OCI-LY3 (cell line): ENCODE data around the gene OR51E1.

Experiments used
- H2AFZ ChIP-seq: fragments of 200-600, 300-600 bp; shearing (Covaris generic); 2 replicates; pipeline ENCODE4 v1.6.0; 2014; ENCODE audit warnings: antibody characterized with exemption, low read depth, low read length
- H3K27ac ChIP-seq: fragments of 200-600, 300-600 bp; sonication (generic); 2 replicates; pipeline ENCODE4 v1.5.1; 2014; ENCODE audit warnings: mild to moderate bottlenecking, low read length, moderate library complexity, mixed read lengths
- H3K27me3 ChIP-seq: fragments of 200-600, 300-600 bp; sonication (generic); 2 replicates; pipeline ENCODE4 v1.6.1; 2014; ENCODE audit warnings: low read depth, low read length, mixed read lengths
- H3K36me3 ChIP-seq: fragments of 200-600, 300-600 bp; sonication (generic); replicated peaks from 2 replicates; pipeline ENCODE3; 2014; ENCODE audit warnings: low read depth, low read length, mixed read lengths
- H3K4me1 ChIP-seq: fragments of 300-600, 200-600 bp; sonication (generic); 2 replicates; pipeline ENCODE4 v1.6.1; 2014; ENCODE audit warnings: low read length, mixed read lengths
- H3K4me2 ChIP-seq: fragments of 200-600, 300-600 bp; sonication (generic); 2 replicates; pipeline ENCODE4 v1.6.1; 2014; ENCODE audit warnings: low read length, mixed read lengths
- H3K4me3 ChIP-seq: fragments of 300-600, 200-600 bp; sonication (generic); 2 replicates; pipeline ENCODE4 v1.5.1; 2014; ENCODE audit warnings: antibody characterized with exemption, mild to moderate bottlenecking, low read length, moderate library complexity
- H3K79me2 ChIP-seq: fragments of 300-600, 200-600 bp; shearing (Covaris generic); 2 replicates; pipeline ENCODE4 v1.6.1; 2014; ENCODE audit warnings: mild to moderate bottlenecking, low read length, mixed read lengths
- H3K9ac ChIP-seq: fragments of 300-600, 200-600 bp; shearing (Covaris generic); 2 replicates; pipeline ENCODE4 v1.6.0; 2014; ENCODE audit warnings: mild to moderate bottlenecking, low read length, moderate library complexity
- H3K9me3 ChIP-seq: fragments of 200-600, 300-600 bp; shearing (Covaris generic); 2 replicates; pipeline ENCODE4 v1.6.1; 2014; ENCODE audit warnings: low read length, mixed read lengths; ENCODE audit not compliant: insufficient read depth
- H4K20me1 ChIP-seq: fragments of 200-600, 300-600 bp; sonication (generic); 2 replicates; pipeline ENCODE4 v1.6.1; 2016; ENCODE audit warnings: low read length, mixed read lengths; ENCODE audit not compliant: insufficient read depth
- EZH2phosphoT487 ChIP-seq: fragments of 200-600 bp; shearing (Covaris generic); IDR thresholded peaks from 2 replicates; pipeline ENCODE4 v1.6.1; 2018; ENCODE audit warnings: antibody characterized with exemption, mixed run types, low read depth
- TF ChIP-seq, protein P1 (sequence below): fragments of 200-600, 300-600 bp; sonication (generic); IDR thresholded peaks from 2 replicates; pipeline ENCODE4 v1.5.1; 2014; ENCODE audit warnings: antibody characterized with exemption, low read length, low read depth

The OR51E1 gene

DNA sequence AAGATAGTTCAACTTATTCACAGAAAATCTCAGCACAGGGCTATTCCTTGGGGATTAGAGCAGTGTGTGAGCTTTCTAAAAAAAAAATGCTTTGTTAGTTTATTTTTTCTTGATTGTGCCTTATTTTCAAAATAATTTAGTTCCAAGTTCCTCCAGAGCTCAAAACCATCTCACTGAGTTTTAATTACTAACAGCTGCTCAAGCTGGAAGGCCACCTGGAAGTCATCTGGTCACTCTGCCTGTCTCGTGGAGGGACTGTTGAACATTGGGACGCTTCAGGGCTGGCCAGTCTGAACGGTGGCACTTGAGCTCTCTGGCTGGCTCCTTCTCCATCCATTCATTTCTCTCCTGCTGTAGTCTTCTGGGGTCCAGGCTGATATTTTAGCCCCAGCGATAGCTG, 4.0 kb downstream of the OR51E1 start:
- Histone ChIP-seq H3K4me1 (no peaks in the 10 kb centered on the region), H3K27ac (no peak overlapping the region), H3K4me3 (no peak overlapping the region), H3K9me3 (no peaks in the 10 kb centered on the region), H3K4me2 (no peak overlapping the region), H3K27me3 (0 out of 2 replicates have a peak, but pooled peaks cover 5% of the 10 kb centered on the region), H3K36me3 (no peaks in the 10 kb centered on the region), H2AFZ (no peak overlapping the region), H4K20me1 (no peaks in the 10 kb centered on the region), H3K9ac (no peak overlapping the region), H3K79me2 (no peaks in the 10 kb centered on the region)
- TF ChIP-seq, protein P1, sequence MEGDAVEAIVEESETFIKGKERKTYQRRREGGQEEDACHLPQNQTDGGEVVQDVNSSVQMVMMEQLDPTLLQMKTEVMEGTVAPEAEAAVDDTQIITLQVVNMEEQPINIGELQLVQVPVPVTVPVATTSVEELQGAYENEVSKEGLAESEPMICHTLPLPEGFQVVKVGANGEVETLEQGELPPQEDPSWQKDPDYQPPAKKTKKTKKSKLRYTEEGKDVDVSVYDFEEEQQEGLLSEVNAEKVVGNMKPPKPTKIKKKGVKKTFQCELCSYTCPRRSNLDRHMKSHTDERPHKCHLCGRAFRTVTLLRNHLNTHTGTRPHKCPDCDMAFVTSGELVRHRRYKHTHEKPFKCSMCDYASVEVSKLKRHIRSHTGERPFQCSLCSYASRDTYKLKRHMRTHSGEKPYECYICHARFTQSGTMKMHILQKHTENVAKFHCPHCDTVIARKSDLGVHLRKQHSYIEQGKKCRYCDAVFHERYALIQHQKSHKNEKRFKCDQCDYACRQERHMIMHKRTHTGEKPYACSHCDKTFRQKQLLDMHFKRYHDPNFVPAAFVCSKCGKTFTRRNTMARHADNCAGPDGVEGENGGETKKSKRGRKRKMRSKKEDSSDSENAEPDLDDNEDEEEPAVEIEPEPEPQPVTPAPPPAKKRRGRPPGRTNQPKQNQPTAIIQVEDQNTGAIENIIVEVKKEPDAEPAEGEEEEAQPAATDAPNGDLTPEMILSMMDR, result no peak
- TF ChIP-seq EZH2phosphoT487, result no peak

DNA sequence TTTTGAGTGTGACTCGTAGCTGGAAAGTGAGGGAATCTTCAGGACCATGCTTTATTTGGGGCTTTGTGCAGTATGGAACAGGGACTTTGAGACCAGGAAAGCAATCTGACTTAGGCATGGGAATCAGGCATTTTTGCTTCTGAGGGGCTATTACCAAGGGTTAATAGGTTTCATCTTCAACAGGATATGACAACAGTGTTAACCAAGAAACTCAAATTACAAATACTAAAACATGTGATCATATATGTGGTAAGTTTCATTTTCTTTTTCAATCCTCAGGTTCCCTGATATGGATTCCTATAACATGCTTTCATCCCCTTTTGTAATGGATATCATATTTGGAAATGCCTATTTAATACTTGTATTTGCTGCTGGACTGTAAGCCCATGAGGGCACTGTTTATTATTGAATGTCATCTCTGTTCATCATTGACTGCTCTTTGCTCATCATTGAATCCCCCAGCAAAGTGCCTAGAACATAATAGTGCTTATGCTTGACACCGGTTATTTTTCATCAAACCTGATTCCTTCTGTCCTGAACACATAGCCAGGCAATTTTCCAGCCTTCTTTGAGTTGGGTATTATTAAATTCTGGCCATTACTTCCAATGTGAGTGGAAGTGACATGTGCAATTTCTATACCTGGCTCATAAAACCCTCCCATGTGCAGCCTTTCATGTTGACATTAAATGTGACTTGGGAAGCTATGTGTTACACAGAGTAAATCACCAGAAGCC, 11.0 kb downstream of the OR51E1 start:
- H3K79me2 ChIP-seq, result no peaks in the 10 kb centered on the region
- H3K9me3 ChIP-seq, result no peaks in the 10 kb centered on the region
- no peak for TF ChIP-seq EZH2phosphoT487
- TF ChIP-seq, protein P1, result no peak
- no peak overlapping the region for H3K4me3 ChIP-seq
- no peak overlapping the region for H3K9ac ChIP-seq
- 0 out of 2 replicates have a peak, but pooled peaks cover 2% of the 10 kb centered on the region for H3K4me1 ChIP-seq
- no peaks in the 10 kb centered on the region for H3K27me3 ChIP-seq
- no peak overlapping the region for H3K4me2 ChIP-seq
- H2AFZ ChIP-seq, result no peak overlapping the region
- H3K27ac ChIP-seq, result no peak overlapping the region
- no peaks in the 10 kb centered on the region for H3K36me3 ChIP-seq
- H4K20me1 ChIP-seq, result no peaks in the 10 kb centered on the region

DNA sequence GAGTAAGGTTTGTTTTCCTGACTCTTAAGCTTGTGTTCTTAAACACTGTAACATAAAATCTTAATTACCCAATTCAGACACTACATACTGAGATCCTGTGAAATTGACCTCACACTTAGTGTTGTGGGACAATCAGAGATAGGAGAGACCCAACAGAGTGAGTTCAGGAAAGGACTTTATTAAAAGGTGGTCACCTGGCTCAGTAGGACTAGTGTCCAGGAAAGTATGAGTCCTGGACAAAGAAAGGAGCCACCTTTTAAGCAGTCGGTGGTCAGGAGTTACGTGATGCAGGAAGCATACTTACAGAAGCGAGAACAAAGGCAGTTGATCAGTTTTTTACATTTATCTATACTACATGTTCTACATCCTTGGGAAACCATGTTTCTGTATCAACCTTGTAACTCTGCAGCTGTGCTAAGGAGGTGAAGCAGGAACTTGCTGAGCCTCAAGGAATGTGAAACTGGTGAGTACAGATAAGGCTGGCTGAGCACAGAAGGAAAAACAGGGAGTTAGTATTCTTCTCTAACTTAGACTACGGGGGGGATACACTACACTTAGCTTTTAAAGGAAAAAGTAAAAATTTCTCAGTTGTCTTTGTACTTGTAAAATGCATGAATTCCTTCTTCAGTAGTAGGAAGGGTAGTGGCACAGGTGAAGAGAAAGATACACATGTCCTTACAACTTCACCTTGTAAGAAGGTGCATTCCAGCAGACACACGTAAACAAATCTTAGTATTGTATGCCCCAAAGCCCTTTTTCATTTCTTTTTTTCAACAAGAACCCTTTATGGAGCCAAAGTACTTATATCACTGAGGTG, 15.1 kb downstream of the OR51E1 start:
- Histone ChIP-seq H3K9me3 (no peaks in the 10 kb centered on the region), H3K79me2 (no peaks in the 10 kb centered on the region), H3K4me2 (no peak overlapping the region), H3K36me3 (no peaks in the 10 kb centered on the region), H3K9ac (no peak overlapping the region), H3K27ac (no peak overlapping the region), H4K20me1 (no peaks in the 10 kb centered on the region), H3K27me3 (no peaks in the 10 kb centered on the region), H3K4me3 (no peak overlapping the region), H3K4me1 (0 out of 2 replicates have a peak, but pooled peaks cover 2% of the 10 kb centered on the region), H2AFZ (no peak overlapping the region)
- TF ChIP-seq, protein P1, result no peak
- no peak for TF ChIP-seq EZH2phosphoT487

DNA sequence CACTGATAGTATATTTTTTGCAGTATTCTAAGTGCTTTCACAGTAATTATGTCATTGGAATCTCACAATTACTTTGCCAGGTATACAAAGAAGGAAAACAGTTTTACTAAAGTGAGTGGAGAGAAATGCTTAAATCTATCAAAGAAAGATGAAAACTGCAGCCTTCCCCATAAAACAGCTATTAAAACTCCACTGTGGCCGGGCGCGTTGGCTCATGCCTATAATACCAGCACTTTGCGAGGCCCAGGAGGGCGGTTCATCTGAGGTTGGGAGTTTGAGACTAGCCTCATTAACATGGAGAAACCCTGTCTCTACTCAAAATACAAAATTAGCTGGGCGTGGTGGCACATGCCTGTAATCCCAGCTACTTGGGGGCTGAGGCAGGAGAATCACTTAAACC, 19.1 kb downstream of the OR51E1 start:
- Histone ChIP-seq H3K4me3 (no peak overlapping the region), H3K36me3 (no peaks in the 10 kb centered on the region), H3K4me2 (no peak overlapping the region), H3K27ac (no peak overlapping the region), H4K20me1 (no peaks in the 10 kb centered on the region), H3K79me2 (no peaks in the 10 kb centered on the region), H2AFZ (no peak overlapping the region), H3K27me3 (no peaks in the 10 kb centered on the region), H3K4me1 (no peaks in the 10 kb centered on the region), H3K9me3 (no peaks in the 10 kb centered on the region), H3K9ac (no peak overlapping the region)
- TF ChIP-seq, protein P1, result no peak
- no peak for TF ChIP-seq EZH2phosphoT487
